Measurements from ENCODE around the gene INTS2. TPM values are rescaled to one million over a fixed set of nuclear protein-coding genes. Genes with fewer than 3 reads are reported as not detected.
"Not testable (repeated sequence)": the region's sequence is repeated elsewhere in the genome, so short reads cannot be mapped to it uniquely, and the experiment has no call there.

Gene INTS2
- total RNA-seq, 1 donor from 2014 or later = 4.6 TPM

DNA sequence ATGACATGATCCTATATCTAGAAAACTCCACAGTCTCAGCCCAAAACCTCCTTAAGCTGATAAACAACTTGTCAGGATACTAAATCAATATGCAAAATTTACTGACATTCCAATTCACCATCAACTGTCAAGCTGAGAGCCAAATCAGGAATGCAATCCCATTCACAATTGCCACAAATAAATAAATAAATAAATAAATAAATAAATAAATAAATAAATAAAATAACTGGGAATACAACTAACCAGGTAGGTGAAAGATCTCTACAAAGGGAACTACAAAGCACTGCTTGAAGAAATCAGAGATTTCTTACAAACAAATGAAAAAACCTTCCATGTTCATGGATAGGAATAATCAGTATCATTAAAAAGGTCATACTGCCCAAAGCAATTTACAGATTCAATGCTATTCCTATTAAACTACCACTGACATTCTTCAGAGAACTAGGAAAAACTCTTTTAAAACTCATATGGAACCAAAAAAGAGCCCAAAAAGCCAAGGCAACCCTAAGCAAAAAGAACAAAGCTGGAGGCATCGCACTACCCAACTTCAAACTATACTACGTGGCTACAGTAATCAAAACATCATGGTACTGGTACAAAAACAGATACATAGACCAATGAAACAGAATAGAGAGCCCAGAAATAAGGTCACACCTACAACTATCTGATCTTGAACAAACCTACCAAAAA lies 102.2 kb downstream of the INTS2 start:
- ATAC-seq (no peak), DNase-seq (ENCODE audit: low spot score) (no peak)

DNA sequence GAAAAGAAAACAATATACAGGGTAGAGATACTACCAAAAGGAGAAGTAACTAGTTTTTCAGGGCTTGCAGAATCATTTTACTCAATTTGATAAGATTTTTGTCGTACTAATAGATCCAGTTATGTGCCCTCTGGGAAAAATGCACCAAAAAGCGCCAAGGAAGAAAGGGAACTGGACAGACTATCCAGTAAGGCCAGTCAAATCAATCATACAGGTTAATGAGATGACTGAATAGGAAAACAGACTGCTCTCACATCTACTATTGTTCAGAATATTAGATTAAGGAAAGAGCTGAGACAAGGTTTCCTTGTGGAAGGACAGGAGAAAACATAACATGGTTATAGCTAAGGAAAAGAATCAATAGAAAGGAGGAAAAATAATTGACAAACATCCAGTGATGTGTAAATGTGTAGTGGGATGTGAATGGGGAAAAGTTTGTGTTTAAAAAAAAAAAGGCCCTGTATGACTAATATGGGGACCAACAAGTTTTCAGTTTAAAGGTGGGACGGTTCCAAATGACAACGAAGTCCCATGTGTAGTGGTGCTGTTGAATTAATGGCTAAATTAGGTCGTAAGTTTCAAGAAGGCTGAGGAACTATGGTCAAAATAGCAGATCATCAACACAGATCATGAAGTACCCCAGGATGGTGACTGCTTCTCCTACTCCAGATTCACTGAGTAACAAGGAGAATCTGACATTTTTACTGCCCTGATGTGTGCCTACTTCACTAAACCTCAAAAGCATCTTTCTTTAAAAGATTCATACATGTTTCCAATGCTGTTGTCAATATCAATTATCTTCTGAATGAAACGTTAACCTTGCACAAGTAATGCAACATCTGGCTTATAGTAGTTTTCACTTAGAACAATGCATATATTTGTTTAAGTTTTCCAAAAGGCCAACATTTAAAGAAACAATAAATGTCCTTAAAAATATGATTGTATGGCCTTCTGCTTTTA lies 105.2 kb downstream of the INTS2 start:
- DNase-seq (ENCODE audit: low spot score) (no peak), ATAC-seq (no peak)

DNA sequence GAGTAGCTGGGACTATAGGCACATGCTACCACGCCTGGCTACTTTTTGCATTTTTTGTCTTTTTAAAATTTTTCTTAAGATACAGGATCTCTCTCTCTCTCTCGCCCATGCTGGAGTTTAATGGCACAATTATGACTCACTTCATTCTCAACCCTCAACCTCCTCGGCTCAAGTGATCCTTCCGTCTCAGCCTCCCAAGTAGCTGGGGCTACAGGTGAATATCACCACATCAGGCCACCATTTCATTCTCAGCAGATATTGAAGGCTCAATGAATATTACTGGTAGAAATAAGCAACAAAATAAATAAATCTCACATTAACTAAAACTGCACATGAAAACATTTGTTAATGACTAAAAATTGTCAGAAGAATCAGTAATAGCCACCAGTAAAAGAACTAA lies 106.1 kb downstream of the INTS2 start:
- ATAC-seq (no peak), DNase-seq (ENCODE audit: low spot score) (no peak)

DNA sequence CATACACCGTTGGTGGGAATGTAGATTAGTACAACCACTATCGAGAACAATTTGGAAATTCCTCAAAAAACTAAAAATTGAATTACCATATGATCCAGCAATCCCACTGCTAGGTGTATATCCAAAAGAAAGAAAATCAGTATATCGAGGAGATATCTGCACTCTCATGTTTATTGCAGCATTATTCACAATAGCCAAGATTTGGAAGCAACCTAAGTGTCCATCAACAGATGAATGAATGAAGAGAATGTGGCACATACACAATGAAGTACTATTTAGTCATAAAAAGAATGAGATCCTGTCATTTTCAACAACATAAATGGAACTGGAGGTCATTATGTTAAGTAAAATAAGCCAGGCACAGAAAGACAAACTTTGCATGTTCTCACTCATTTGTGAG lies 108.5 kb downstream of the INTS2 start:
- ATAC-seq = not testable (repeated sequence)

DNA sequence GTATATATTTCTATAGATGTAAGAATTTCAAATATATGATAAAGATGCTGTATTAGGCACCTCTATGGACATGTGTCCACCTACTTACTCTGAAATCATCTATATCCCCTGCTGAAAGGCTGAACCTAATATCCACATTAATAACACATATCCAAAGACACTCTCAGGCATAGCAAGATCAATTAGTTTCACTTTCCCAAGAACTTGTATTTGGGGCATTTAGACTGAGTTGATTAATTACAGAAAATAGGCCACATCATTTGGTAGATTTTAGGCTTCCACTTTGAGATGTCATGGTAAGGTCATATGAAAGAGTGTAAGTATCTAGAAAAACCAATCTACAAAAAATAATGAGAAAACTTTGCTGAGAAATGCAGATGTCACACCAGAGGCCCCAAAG lies 109.6 kb downstream of the INTS2 start:
- ATAC-seq = no peak
- no peak for DNase-seq (ENCODE audit: low spot score)

More for the DNA sequence above, 108.5 kb downstream of the INTS2 start:
- not testable (repeated sequence) for DNase-seq (ENCODE audit: low spot score)

DNA sequence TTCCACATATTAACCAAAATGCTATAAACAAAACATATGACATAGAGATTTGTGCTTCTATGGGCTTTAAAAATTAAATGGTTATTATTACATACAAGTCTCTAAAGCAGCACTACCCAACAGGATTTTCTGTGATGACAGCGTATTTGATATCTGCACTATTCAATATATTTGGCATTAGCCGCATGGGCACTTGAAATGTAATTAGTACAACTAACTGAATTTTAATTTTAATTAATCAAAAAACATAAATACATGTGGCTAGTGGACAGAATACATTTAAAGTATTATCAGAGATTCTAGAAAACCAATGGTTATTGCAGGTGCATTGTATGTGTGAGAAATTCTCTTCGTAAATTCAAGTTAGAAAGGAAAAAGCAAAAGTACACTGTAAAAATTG lies 110.3 kb downstream of the INTS2 start:
- ATAC-seq = no peak

DNA sequence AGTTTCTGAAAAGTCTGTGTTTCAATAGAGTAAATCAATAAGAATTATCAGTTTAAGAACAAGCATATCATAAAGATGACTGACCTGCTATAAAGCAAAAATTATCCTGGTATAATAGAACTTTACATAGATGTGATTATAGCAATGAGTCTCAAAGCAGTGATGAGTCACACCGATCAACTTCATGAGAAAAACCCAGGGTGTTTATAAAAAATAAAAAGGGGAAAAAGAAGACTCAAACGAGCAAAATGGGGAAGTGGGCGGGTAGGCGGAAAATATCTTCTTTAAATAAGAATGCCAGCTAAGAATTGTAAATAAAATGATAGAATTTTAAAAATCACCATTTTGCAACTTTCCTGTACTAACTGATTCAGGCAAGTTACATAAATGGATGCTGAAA lies 111.2 kb downstream of the INTS2 start:
- no peak for DNase-seq (ENCODE audit: low spot score)
- no peak for ATAC-seq

More for the DNA sequence above, 110.3 kb downstream of the INTS2 start:
- DNase-seq (ENCODE audit: low spot score) = no peak

DNA sequence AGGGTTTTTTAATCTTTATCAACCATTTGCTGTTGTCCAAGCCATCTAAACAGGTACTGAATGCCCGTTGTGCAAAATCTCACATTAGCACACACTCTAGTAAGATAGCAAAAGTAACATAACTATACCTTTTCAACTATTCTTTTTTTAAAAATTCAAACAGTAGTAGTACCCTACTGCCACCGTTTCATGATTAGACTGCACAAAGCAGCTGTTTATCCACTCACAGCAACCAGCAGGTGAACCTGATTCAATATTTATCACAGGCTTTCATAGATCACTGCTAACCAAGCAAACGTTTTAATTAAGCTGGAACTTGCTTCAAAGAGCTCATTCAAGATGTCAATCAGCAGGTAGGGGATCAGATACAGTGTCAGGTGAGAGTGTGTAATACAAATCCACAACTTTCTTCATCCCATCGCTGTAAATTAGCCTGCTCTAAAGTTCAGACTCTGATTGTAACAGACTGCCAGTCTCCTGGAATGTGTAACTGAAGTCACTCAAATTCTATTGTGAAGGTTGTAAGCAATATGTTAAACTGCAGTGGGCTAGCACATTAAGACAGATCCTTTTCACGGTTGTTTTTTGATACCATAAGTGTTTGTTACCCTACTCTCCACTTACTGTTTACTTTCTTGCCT lies 111.8 kb downstream of the INTS2 start:
- DNase-seq (ENCODE audit: low spot score) (no peak), ATAC-seq (no peak)

Other genes with a start within 250 kb of the INTS2 start
- 1.2 TPM for gene BRIP1, start 64.5 kb downstream of the INTS2 start, total RNA-seq
- 35.4 TPM for gene MED13, start 137.3 kb upstream of the INTS2 start, total RNA-seq